GM12874 (cell line): ENCODE results near the gene CHIC2.

Experiments used
- CTCF ChIP-seq: IDR thresholded peaks from 2 replicates; pipeline ENCODE4 v1.5.1; 2011; ENCODE audit warnings: low read depth, mild to moderate bottlenecking, control low read depth, low read length, moderate library complexity; ENCODE audit not compliant: insufficient read depth

Gene CHIC2

GRCh38 chr4:54091637-54092404 lies 27.4 kb upstream of the CHIC2 start:
- TF ChIP-seq CTCF, result no peak

- TF ChIP-seq CTCF, result no peak
Observed at GRCh38 chr4:54090804-54091623, 26.6 kb upstream of the CHIC2 start.

- no peak for TF ChIP-seq CTCF
Observed at GRCh38 chr4:54090404-54090803, 26.0 kb upstream of the CHIC2 start.

- no peak for TF ChIP-seq CTCF
Observed at GRCh38 chr4:54089875-54090274, 25.5 kb upstream of the CHIC2 start.

GRCh38 chr4:54085284-54085683 lies 20.9 kb upstream of the CHIC2 start:
- TF ChIP-seq CTCF, result no peak

GRCh38 chr4:54082168-54082567 lies 17.8 kb upstream of the CHIC2 start:
- TF ChIP-seq CTCF, result no peak

- TF ChIP-seq CTCF, result no peak
Observed at GRCh38 chr4:54077812-54078211, 13.4 kb upstream of the CHIC2 start.
